Testis (tissue), 2 donors: ENCODE measurements around the gene VASH1.

ENCODE experiments used
- CTCF ChIP-seq, 3 experiments: fragments of 450-650 bp in 2 of 3; fragments of 200-600 bp in 1 of 3; sonication (generic) in 1 of 3; IDR thresholded peaks; one replicate each; pipeline ENCODE4 v1.5.1; 2016 to 2019; ENCODE audit warnings: antibody characterized with exemption in 3 of 3, mild to moderate bottlenecking in 2 of 3, moderate library complexity in 1 of 3
- POLR2A ChIP-seq: fragments of 450-650 bp; IDR thresholded peaks from one replicate; pipeline ENCODE4 v1.6.1; 2017; ENCODE audit warnings: antibody characterized with exemption, mild to moderate bottlenecking, moderate library complexity

- no peak for TF ChIP-seq POLR2A
- TF ChIP-seq CTCF (IDR thresholded peaks at IDR 0.05), result no peak
Observed at GRCh38 chr14:76778546-76779215, 17.4 kb downstream of the VASH1 start.
